Pancreas (tissue), 10 donors: ENCODE measurements around the gene TEKTIP1. TPM values are rescaled to one million over a fixed set of nuclear protein-coding genes. Genes with fewer than 3 reads are reported as not detected.

Experiments used
- ATAC-seq, 4 donors: fragments of 200-7000 bp; cut with Tn5 transposase; one replicate each; pipeline versions ENCODE4 v1.8.0 to v1.9.1; 2020; ENCODE audit warnings: mild to moderate bottlenecking in 4 of 4, moderate library complexity in 4 of 4
- DNase-seq, 6 donors: peaks; one replicate each; pipeline ENCODE4 v3.0.0-alpha.2; 2020
- FAIRE-seq: peaks from 2 replicates; lab custom pipeline; 2012; peaks lifted over from hg19 to GRCh38; lab: Jason Lieb, UNC
- H3K27ac ChIP-seq, 4 donors: fragments of 200-600 bp; sonication (generic); 1 replicate in 3 of 4; 2 replicates in 1 of 4; pipeline versions ENCODE4 v1.5.0 to v1.8.0; 2020
- H3K27me3 ChIP-seq, 4 donors: fragments of 200-600 bp; one replicate each; pipeline ENCODE4 v1.8.0; 2021
- H3K36me3 ChIP-seq, 3 donors: fragments of 200-600 bp; sonication (generic) in 1 of 3; one replicate each; pipeline versions ENCODE4 v1.5.0 to v1.8.0; 2020 to 2021
- H3K4me1 ChIP-seq, 3 donors: fragments of 200-600 bp; one replicate each; pipeline ENCODE4 v1.8.0; 2021
- H3K4me3 ChIP-seq, 4 donors: fragments of 200-600 bp; sonication (generic) in 2 of 4; one replicate each; pipeline versions ENCODE4 v1.5.0 to v1.8.0; 2020 to 2021
- H3K9me3 ChIP-seq, 4 donors: fragments of 200-600 bp; one replicate each; pipeline ENCODE4 v1.8.0; 2021
- CTCF ChIP-seq, 4 donors: fragments of 200-600 bp; sonication (generic) in 3 of 4; IDR thresholded peaks; one replicate each; pipeline versions ENCODE4 v1.5.0 to v1.8.0; 2021; ENCODE audit warnings: antibody characterized with exemption in 4 of 4
- WGBS, 2 donors: extraction: QIAGEN DNeasy Blood & Tissue Kit; methylation state at CpG; one replicate each; pipeline ENCODE4 v1.1.7; 2013; 5-methylcytosine and 5-hydroxymethylcytosine counted together
- intact Hi-C, 3 donors: fragments of 100-400 bp; cut with DNase I; formaldehyde crosslinking; loops; one replicate each; pipeline versions ENCODE4 v1.11.1 to v1.14.2; 2022
- polyA plus RNA-seq, 2 donors: library from polyadenylated mRNA; stranded (reverse); fragments of 200-250 nt; gene quantifications; one replicate each; pipeline ENCODE4 v1.2.3, GENCODE V29; 2013
- total RNA-seq, 6 donors: library from RNA; stranded (reverse); fragmentation: NEBNext Ultra II Directional in 4 of 6; extraction: Animal tissue kit (Norgen Biotek cat#: 25700) in 4 of 6; gene quantifications; one replicate each; pipeline versions ENCODE4 v1.2.1 to v1.2.4, GENCODE V29; 2021 to 2023
- donor health status: healthy with polysubstance abuse.
- donor health status: DM: no; HTN: no; CAD: no; lungs with moderate emphysema.
- donor health status: DM: no; HTN: no; CAD: no.
- donor health status: control.
- donor health status: control.
- donor health status: Bipolar disorder and iron deficiency.
- donor health status: DM: yes; HTN: yes; CAD: no.
- donor health status: DM: no; HTN: no; CAD: no.
- donor health status: DM: no; HTN: no; CAD: no.
- donor health status: DM: yes; HTN: yes; CAD: no.

TEKTIP1 gene
- total and polyA plus RNA-seq, 8 donors, result 0.73 to 5.6 (median 2.3) TPM

- no peak overlapping the region for H3K27ac ChIP-seq
- no peaks in the 10 kb centered on the region for H3K27me3 ChIP-seq
- no peak for TF ChIP-seq CTCF (IDR thresholded peaks at IDR 0.05)
- no peak for FAIRE-seq
- peaks cover 0 to 7% (median 7%) of the 10 kb centered on the region in 3 donors for H3K4me1 ChIP-seq
- WGBS, 2 donors, result 92 to 94% methylated on average over 34 to 40 of the region's 40 CpGs
- no peaks in the 10 kb centered on the region for H3K9me3 ChIP-seq
- H3K4me3 ChIP-seq, result no peak overlapping the region
- DNase-seq, result peak in 1 of 6 donors; percentile 48
- intact Hi-C loops, result no loop called here
- peaks cover 3 to 22% (median 9%) of the 10 kb centered on the region in 3 donors for H3K36me3 ChIP-seq
- no peak for ATAC-seq
Measured at GRCh38 chr19:3522421-3523360, 16.3 kb upstream of the TEKTIP1 start.

GRCh38 chr19:3523361-3524077 lies 15.5 kb upstream of the TEKTIP1 start:
- FAIRE-seq (no peak), ATAC-seq (no peak), DNase-seq (no peak)
- H3K4me1 ChIP-seq, result peaks cover 0 to 5% (median under 1%) of the 10 kb centered on the region in 3 donors
- H3K9me3 ChIP-seq, result no peaks in the 10 kb centered on the region
- intact Hi-C loops, result no loop called here
- WGBS, 2 donors, result 88 to 89% methylated on average over 21 of the region's 21 CpGs
- no peak for TF ChIP-seq CTCF (IDR thresholded peaks at IDR 0.05)
- H3K27me3 ChIP-seq, result no peaks in the 10 kb centered on the region
- H3K36me3 ChIP-seq, result peaks cover 3 to 24% (median 9%) of the 10 kb centered on the region in 3 donors
- no peak overlapping the region for H3K27ac ChIP-seq
- no peak overlapping the region for H3K4me3 ChIP-seq

- intact Hi-C loops, result no loop called here
- H3K4me3 ChIP-seq, result no peak overlapping the region
- WGBS, 2 donors, result 92 to 94% methylated on average over 33 of the region's 33 CpGs
- no peaks in the 10 kb centered on the region for H3K27me3 ChIP-seq
- H3K4me1 ChIP-seq, result no peaks in the 10 kb centered on the region
- TF ChIP-seq CTCF (IDR thresholded peaks at IDR 0.05), result no peak
- FAIRE-seq (no peak), DNase-seq (peak in 1 of 6 donors; percentile 65), ATAC-seq (no peak)
- peaks cover 3 to 24% (median 9%) of the 10 kb centered on the region in 3 donors for H3K36me3 ChIP-seq
- no peaks in the 10 kb centered on the region for H3K9me3 ChIP-seq
- no peak overlapping the region for H3K27ac ChIP-seq
Measured at GRCh38 chr19:3524078-3524842, 14.7 kb upstream of the TEKTIP1 start.

- intact Hi-C loops, result no loop called here
- peak in 2 of 6 donors; percentile 33 to 65 for DNase-seq
- H3K36me3 ChIP-seq, result peaks cover 3 to 24% (median 9%) of the 10 kb centered on the region in 3 donors
- no peaks in the 10 kb centered on the region for H3K9me3 ChIP-seq
- no peak for ATAC-seq
- FAIRE-seq, result no peak
- no peak overlapping the region for H3K4me3 ChIP-seq
- H3K27me3 ChIP-seq, result no peaks in the 10 kb centered on the region
- no peak overlapping the region for H3K27ac ChIP-seq
- 94 to 95% methylated on average over 20 of the region's 20 CpGs for WGBS, 2 donors
- no peak for TF ChIP-seq CTCF (IDR thresholded peaks at IDR 0.05)
- no peaks in the 10 kb centered on the region for H3K4me1 ChIP-seq
Measured at GRCh38 chr19:3524904-3525451, 14.0 kb upstream of the TEKTIP1 start.
